Mucosa of rectum (tissue), 2 donors: Measurements from ENCODE around the gene SNURF.
"Not testable (repeated sequence)": the region's sequence is repeated elsewhere in the genome, so short reads cannot be mapped to it uniquely, and the experiment has no call there.

Experiments
- H3K27ac ChIP-seq, 2 donors: one replicate each; pipeline ENCODE4 v1.7.0; 2013; ENCODE audit warnings: inconsistent platforms in 2 of 2, low read depth in 2 of 2, low read length in 2 of 2
- H3K27me3 ChIP-seq, 2 donors: one replicate each; pipeline ENCODE4 v1.7.0; 2013; ENCODE audit warnings: low read length in 2 of 2; ENCODE audit not compliant: control insufficient read depth in 2 of 2, insufficient read depth in 2 of 2
- H3K36me3 ChIP-seq, 2 donors: one replicate each; pipeline ENCODE4 v1.7.0; 2013; ENCODE audit warnings: low read length in 2 of 2; ENCODE audit not compliant: control insufficient read depth in 2 of 2, insufficient read depth in 2 of 2
- H3K4me1 ChIP-seq, 2 donors: one replicate each; pipeline ENCODE4 v1.7.0; 2013; ENCODE audit warnings: low read length in 2 of 2, mild to moderate bottlenecking in 1 of 2; ENCODE audit not compliant: control insufficient read depth in 2 of 2, insufficient read depth in 2 of 2
- H3K4me3 ChIP-seq, 2 donors: one replicate each; pipeline ENCODE4 v1.7.0; 2013; ENCODE audit warnings: low read length in 2 of 2
- H3K9ac ChIP-seq, 2 donors: one replicate each; pipeline ENCODE4 v1.7.0; 2013; ENCODE audit warnings: low read length in 2 of 2, low read depth in 1 of 2, mild to moderate bottlenecking in 1 of 2
- H3K9me3 ChIP-seq, 2 donors: one replicate each; pipeline ENCODE4 v1.7.0; 2013; ENCODE audit warnings: low read length in 2 of 2; ENCODE audit not compliant: control insufficient read depth in 2 of 2
- donor health status: healthy.
- donor health status: Normal muscosa, but diverticular disease.

The SNURF gene

GRCh38 chr15:24966364-24967103 lies 11.7 kb downstream of the SNURF start:
- H3K36me3 ChIP-seq, result peaks cover 10 to 21% of the 10 kb centered on the region in 2 donors
- no peak overlapping the region for H3K27ac ChIP-seq
- H3K4me3 ChIP-seq, result no peak overlapping the region
- no peaks in the 10 kb centered on the region for H3K4me1 ChIP-seq
- H3K9me3 ChIP-seq, result peaks cover 3 to 6% of the 10 kb centered on the region in 2 donors
- H3K9ac ChIP-seq, result no peak overlapping the region
- H3K27me3 ChIP-seq, result no peaks in the 10 kb centered on the region

GRCh38 chr15:24971052-24971451 lies 16.3 kb downstream of the SNURF start:
- Histone ChIP-seq H3K4me3 (no peak overlapping the region), H3K27me3 (no peaks in the 10 kb centered on the region), H3K27ac (no peak overlapping the region), H3K9ac (no peak overlapping the region), H3K9me3 (peaks cover 0 to 4% of the 10 kb centered on the region in 2 donors), H3K36me3 (peaks cover 14 to 18% of the 10 kb centered on the region in 2 donors), H3K4me1 (no peaks in the 10 kb centered on the region)

- H3K9me3 ChIP-seq, result peaks cover 0 to 8% of the 10 kb centered on the region in 2 donors
- no peaks in the 10 kb centered on the region for H3K4me1 ChIP-seq
- no peak overlapping the region for H3K4me3 ChIP-seq
- H3K9ac ChIP-seq, result no peak overlapping the region
- no peak overlapping the region for H3K27ac ChIP-seq
- H3K36me3 ChIP-seq, result peaks cover 12 to 21% of the 10 kb centered on the region in 2 donors
- H3K27me3 ChIP-seq, result no peaks in the 10 kb centered on the region
These were observed 17.0 kb downstream of the SNURF start for GRCh38 chr15:24971772-24972171.

GRCh38 chr15:24972707-24973106 lies 17.9 kb downstream of the SNURF start:
- not testable (repeated sequence) for H3K4me3 ChIP-seq, H3K27ac ChIP-seq, H3K9ac ChIP-seq, H3K9me3 ChIP-seq, H3K27me3 ChIP-seq, H3K4me1 ChIP-seq
- H3K36me3 ChIP-seq, result peaks cover 13 to 29% of the 10 kb centered on the region in 2 donors

- H3K36me3 ChIP-seq, result peaks cover 26 to 39% of the 10 kb centered on the region in 2 donors
- H3K9me3 ChIP-seq, result peaks cover 0 to 8% of the 10 kb centered on the region in 2 donors
- no peak overlapping the region for H3K27ac ChIP-seq
These were observed 22.1 kb downstream of the SNURF start for GRCh38 chr15:24976932-24977331.

GRCh38 chr15:24977686-24978085 lies 22.9 kb downstream of the SNURF start:
- Histone ChIP-seq H3K9ac (no peak overlapping the region), H3K27ac (no peak overlapping the region), H3K27me3 (no peaks in the 10 kb centered on the region), H3K9me3 (peaks cover 0 to 8% of the 10 kb centered on the region in 2 donors), H3K4me1 (no peaks in the 10 kb centered on the region), H3K4me3 (no peak overlapping the region), H3K36me3 (peaks cover 28 to 45% of the 10 kb centered on the region in 2 donors)

More at GRCh38 chr15:24976932-24977331, 22.1 kb downstream of the SNURF start:
- no peaks in the 10 kb centered on the region for H3K4me1 ChIP-seq
- H3K27me3 ChIP-seq, result no peaks in the 10 kb centered on the region
- no peak overlapping the region for H3K9ac ChIP-seq
- H3K4me3 ChIP-seq, result no peak overlapping the region

GRCh38 chr15:24985224-24985623 lies 30.4 kb downstream of the SNURF start:
- H3K27me3 ChIP-seq, result no peaks in the 10 kb centered on the region
- H3K4me1 ChIP-seq, result no peaks in the 10 kb centered on the region
- H3K9ac ChIP-seq, result no peak overlapping the region
- H3K36me3 ChIP-seq, result peaks cover 11 to 20% of the 10 kb centered on the region in 2 donors
- no peak overlapping the region for H3K4me3 ChIP-seq
- H3K27ac ChIP-seq, result no peak overlapping the region
- H3K9me3 ChIP-seq, result peaks cover 7 to 8% of the 10 kb centered on the region in 2 donors

GRCh38 chr15:24986653-24987052 lies 31.9 kb downstream of the SNURF start:
- Histone ChIP-seq H3K27me3 (no peaks in the 10 kb centered on the region), H3K9me3 (peaks cover 7 to 8% of the 10 kb centered on the region in 2 donors), H3K4me3 (no peak overlapping the region), H3K27ac (no peak overlapping the region), H3K36me3 (peaks cover 9 to 18% of the 10 kb centered on the region in 2 donors), H3K9ac (no peak overlapping the region), H3K4me1 (no peaks in the 10 kb centered on the region)
